GM21515 (cell line): Measurements from ENCODE around the gene TMEM219.

Source experiments
- ATAC-seq: cut with Tn5 transposase; IDR thresholded peaks from one replicate; pipeline ENCODE4 v1.9.1; 2021; ENCODE audit not compliant: unreplicated experiment

Gene TMEM219

GRCh38 chr16:29994600-29995323 lies 32.9 kb downstream of the TMEM219 start:
- peak; percentile 38 for ATAC-seq

GRCh38 chr16:29995324-29995910 lies 33.5 kb downstream of the TMEM219 start, which contains the start of gene HIRIP3:
Gene HIRIP3, minus strand, starts transcription at chr16:29995617. Its CDS starts 12 bp downstream, at chr16:29995605.
- peak; percentile 46 for ATAC-seq

- ATAC-seq, result peak; percentile 72
Measured at GRCh38 chr16:29995911-29996765, 34.3 kb downstream of the TMEM219 start, which contains the start of gene INO80E. Gene INO80E, plus strand, starts transcription at chr16:29996241. Its CDS starts 70 bp downstream, at chr16:29996311.

GRCh38 chr16:29996766-29997250 lies 34.9 kb downstream of the TMEM219 start:
- ATAC-seq, result no peak

- ATAC-seq, result no peak
Measured at GRCh38 chr16:29999605-30000004, 37.7 kb downstream of the TMEM219 start.

- no peak for ATAC-seq
Measured at GRCh38 chr16:30000735-30001631, 39.1 kb downstream of the TMEM219 start.

- no peak for ATAC-seq
Measured at GRCh38 chr16:30002614-30003346, 40.9 kb downstream of the TMEM219 start.

GRCh38 chr16:30003670-30004423 lies 42.0 kb downstream of the TMEM219 start:
- no peak for ATAC-seq

- no peak for ATAC-seq
Measured at GRCh38 chr16:30004424-30004776, 42.5 kb downstream of the TMEM219 start.

GRCh38 chr16:30004811-30005242 lies 42.9 kb downstream of the TMEM219 start:
- ATAC-seq, result no peak

GRCh38 chr16:30005341-30006094 lies 43.6 kb downstream of the TMEM219 start:
- ATAC-seq, result no peak

GRCh38 chr16:30006095-30006473 lies 44.2 kb downstream of the TMEM219 start:
- no peak for ATAC-seq

- ATAC-seq, result no peak
Measured at GRCh38 chr16:30006659-30007377, 44.9 kb downstream of the TMEM219 start.

- ATAC-seq, result no peak
Measured at GRCh38 chr16:30007378-30007895, 45.6 kb downstream of the TMEM219 start.

- ATAC-seq, result no peak
Measured at GRCh38 chr16:30009085-30009862, 47.4 kb downstream of the TMEM219 start.

- ATAC-seq, result no peak
Measured at GRCh38 chr16:30009990-30010843, 48.3 kb downstream of the TMEM219 start.
